Tibial artery (tissue), 4 donors: Measurements from ENCODE around the gene ARHGEF7.

Experiments
- DNase-seq, 2 donors: peaks; one replicate each; pipeline ENCODE4 v3.0.0-alpha.2; 2019
- H3K27ac ChIP-seq, 2 donors: fragments of 200-600 bp; sonication (generic) in 1 of 2; 1 replicate in 1 of 2; 2 replicates in 1 of 2; pipeline ENCODE4 v1.5.1; 2018 to 2019; ENCODE audit warnings: mild to moderate bottlenecking in 1 of 2
- H3K27me3 ChIP-seq, 2 donors: fragments of 200-600 bp; sonication (generic) in 1 of 2; one replicate each; pipeline versions ENCODE4 v1.5.1 to v1.6.0; 2016 to 2019
- H3K36me3 ChIP-seq, 3 donors: fragments of 200-600 bp; sonication (generic) in 2 of 3; one replicate each; pipeline ENCODE4 v1.5.1; 2016 to 2019; ENCODE audit warnings: mild to moderate bottlenecking in 2 of 3
- H3K4me1 ChIP-seq, 4 donors: fragments of 200-600 bp; sonication (generic) in 2 of 4; 1 replicate in 3 of 4; 2 replicates in 1 of 4; pipeline ENCODE4 v1.5.1; 2016 to 2019
- H3K4me3 ChIP-seq, 2 donors: fragments of 200-600 bp; sonication (generic) in 1 of 2; 1 replicate in 1 of 2; 2 replicates in 1 of 2; pipeline ENCODE4 v1.5.1; 2018 to 2019; ENCODE audit warnings: mild to moderate bottlenecking in 2 of 2
- H3K9me3 ChIP-seq, 3 donors: fragments of 200-600 bp; sonication (generic) in 1 of 3; one replicate each; pipeline ENCODE4 v1.5.1; 2016 to 2019
- intact Hi-C: fragments of 100-400 bp; cut with DNase I; formaldehyde crosslinking; loops from one replicate; pipeline ENCODE4 v1.15.0; 2023; ENCODE audit warnings: low total_unique reads
- TF ChIP-seq, protein P1 (sequence below), 2 experiments: fragments of 200-600 bp in 1 of 2; fragments of 450-650 bp in 1 of 2; IDR thresholded peaks; one replicate each; pipeline ENCODE4 v1.5.1; 2017 to 2019; ENCODE audit warnings: antibody characterized with exemption in 2 of 2, mild to moderate bottlenecking in 1 of 2, moderate library complexity in 1 of 2

Gene ARHGEF7

DNA sequence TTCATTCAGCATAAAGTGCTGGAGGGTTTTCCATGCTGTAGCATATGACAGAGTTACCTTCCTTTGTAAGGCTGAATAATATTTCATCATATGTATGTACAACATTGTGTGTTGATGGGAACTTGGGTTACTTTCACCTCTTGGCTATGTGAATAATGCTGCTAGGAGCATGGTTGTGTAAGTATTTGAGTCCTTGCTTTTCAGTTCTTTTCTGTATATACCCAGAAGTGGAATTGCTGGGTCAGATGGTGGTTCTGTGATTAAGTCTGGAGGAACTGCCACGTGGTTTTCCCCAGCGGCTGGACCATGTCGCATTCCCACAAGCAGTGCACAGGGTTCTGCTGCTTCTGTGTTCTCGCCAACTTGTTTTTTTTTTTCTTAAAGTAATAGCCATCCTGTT is 104.2 kb downstream of the ARHGEF7 start:
- H3K36me3 ChIP-seq: no peaks in the 10 kb centered on the region
- H3K27ac ChIP-seq: peak overlapping the region; percentile 73 to 76
- TF ChIP-seq, protein P1, sequence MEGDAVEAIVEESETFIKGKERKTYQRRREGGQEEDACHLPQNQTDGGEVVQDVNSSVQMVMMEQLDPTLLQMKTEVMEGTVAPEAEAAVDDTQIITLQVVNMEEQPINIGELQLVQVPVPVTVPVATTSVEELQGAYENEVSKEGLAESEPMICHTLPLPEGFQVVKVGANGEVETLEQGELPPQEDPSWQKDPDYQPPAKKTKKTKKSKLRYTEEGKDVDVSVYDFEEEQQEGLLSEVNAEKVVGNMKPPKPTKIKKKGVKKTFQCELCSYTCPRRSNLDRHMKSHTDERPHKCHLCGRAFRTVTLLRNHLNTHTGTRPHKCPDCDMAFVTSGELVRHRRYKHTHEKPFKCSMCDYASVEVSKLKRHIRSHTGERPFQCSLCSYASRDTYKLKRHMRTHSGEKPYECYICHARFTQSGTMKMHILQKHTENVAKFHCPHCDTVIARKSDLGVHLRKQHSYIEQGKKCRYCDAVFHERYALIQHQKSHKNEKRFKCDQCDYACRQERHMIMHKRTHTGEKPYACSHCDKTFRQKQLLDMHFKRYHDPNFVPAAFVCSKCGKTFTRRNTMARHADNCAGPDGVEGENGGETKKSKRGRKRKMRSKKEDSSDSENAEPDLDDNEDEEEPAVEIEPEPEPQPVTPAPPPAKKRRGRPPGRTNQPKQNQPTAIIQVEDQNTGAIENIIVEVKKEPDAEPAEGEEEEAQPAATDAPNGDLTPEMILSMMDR (IDR thresholded peaks at IDR 0.05): no peak
- H3K9me3 ChIP-seq: no peaks in the 10 kb centered on the region
- no peaks in the 10 kb centered on the region for H3K27me3 ChIP-seq
- H3K4me1 ChIP-seq: peaks cover 0 to 91% (median 48%) of the 10 kb centered on the region in 4 donors
- DNase-seq: peak; percentile 67 to 90
- no peak overlapping the region for H3K4me3 ChIP-seq
- intact Hi-C loops: loop anchor here (5.0 kb wide), 2 partner anchors 67 to 102 kb away; partner anchors contain the start of gene ARHGEF7

DNA sequence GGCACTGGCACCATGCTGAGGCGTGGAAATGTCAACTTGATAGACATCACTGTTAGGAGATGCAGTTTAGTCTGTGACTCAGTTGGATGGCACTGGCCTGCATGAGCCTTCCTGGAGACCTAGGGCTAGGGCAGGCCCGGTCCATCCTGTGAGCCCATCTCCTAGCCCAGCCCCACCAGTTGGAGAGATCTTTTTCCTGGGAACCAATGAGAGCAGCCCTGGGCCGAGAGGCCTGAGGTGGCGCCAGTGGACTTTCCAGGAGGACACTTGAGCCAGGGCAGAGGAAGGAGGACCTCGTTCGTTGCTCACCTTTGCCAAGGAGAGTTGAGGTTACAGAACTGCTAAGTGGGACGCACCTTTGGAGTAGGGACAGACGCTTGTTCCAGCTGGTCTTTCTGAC is 104.8 kb downstream of the ARHGEF7 start:
- TF ChIP-seq, protein P1 (IDR thresholded peaks at IDR 0.05): no peak
- intact Hi-C loops: loop anchor here (5.0 to 10.0 kb wide), 4 partner anchors 55 to 153 kb away; partner anchors contain the start of gene ARHGEF7
- Histone ChIP-seq H3K27me3 (no peaks in the 10 kb centered on the region), H3K4me3 (no peak overlapping the region), H3K27ac (peak overlapping the region; percentile 68 to 76), H3K9me3 (no peaks in the 10 kb centered on the region), H3K4me1 (peaks cover 0 to 91% (median 47%) of the 10 kb centered on the region in 4 donors), H3K36me3 (no peaks in the 10 kb centered on the region)
- DNase-seq: no peak

DNA sequence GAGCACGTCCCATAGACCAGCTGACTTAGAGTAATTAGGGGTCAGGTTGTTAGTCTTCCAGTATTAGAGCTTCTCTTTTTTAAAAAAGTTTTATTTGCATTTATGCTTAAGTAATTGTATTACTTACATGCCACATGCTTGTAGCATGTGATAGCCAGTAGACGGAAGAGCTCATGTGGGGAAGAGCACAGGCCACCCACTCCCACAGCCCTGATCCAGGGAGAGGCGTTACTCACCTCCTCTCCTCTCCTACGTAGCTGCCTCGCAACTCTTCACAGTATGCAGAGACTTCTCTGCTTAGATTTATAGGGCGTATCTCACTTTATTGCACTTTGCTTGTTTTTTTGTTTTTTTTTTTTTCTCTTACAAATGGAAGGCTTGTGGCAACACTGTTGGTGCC is 110.1 kb downstream of the ARHGEF7 start:
- Histone ChIP-seq H3K9me3 (no peaks in the 10 kb centered on the region), H3K4me3 (no peak overlapping the region), H3K4me1 (peaks cover 0 to 93% (median 23%) of the 10 kb centered on the region in 4 donors), H3K27me3 (no peaks in the 10 kb centered on the region), H3K27ac (peak overlapping the region in 1 of 2 donors; percentile 47), H3K36me3 (peaks cover 0 to 12% (median 0%) of the 10 kb centered on the region in 3 donors)
- intact Hi-C loops: loop anchor here (10.0 kb wide), 1 partner anchor 50 kb away; no protein-coding TSS in a partner anchor
- TF ChIP-seq, protein P1 (IDR thresholded peaks at IDR 0.05): no peak
- no peak for DNase-seq

DNA sequence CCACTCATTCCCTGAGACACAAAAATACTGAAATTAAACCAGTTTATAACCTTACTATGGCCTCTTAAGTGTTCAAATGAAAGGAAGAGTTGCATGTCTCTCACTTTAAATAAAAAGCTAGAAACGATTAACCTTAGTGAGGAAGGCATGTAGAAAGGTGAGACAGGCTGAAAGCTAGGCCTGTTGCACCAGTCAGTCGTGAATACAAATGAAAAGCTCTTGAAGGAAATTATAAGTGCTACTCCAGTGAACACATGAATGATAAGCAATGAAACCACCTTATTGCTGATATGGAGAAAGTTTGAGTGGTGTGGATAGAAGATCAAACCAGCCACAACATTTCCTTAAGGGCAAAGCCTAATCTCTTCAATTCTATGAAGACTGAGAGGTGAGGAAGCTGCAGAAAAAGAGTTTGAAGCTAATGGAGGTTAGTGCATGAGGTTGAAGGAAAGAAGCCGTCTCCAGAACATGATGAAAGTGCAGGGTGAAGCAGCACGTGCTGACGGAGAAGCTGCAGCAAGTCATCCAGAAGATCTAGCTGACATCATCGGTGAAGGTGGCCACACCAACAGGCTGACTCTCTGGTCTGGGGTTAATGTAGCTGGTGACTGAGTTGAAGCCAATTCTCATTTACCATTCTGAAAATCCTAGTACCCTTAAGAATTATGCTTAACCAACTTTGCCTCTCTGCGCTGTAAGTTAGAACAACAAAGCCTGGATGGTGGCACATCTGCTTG is 110.9 kb downstream of the ARHGEF7 start:
- H3K9me3 ChIP-seq: no peaks in the 10 kb centered on the region
- no peak for DNase-seq
- H3K36me3 ChIP-seq: peaks cover 0 to 12% (median 0%) of the 10 kb centered on the region in 3 donors
- no peak overlapping the region for H3K27ac ChIP-seq
- no peaks in the 10 kb centered on the region for H3K27me3 ChIP-seq
- H3K4me3 ChIP-seq: no peak overlapping the region
- TF ChIP-seq, protein P1 (IDR thresholded peaks at IDR 0.05): no peak
- intact Hi-C loops: loop anchor here (10.0 kb wide), 1 partner anchor 49 kb away; no protein-coding TSS in a partner anchor
- peaks cover 0 to 93% (median 22%) of the 10 kb centered on the region in 4 donors for H3K4me1 ChIP-seq

DNA sequence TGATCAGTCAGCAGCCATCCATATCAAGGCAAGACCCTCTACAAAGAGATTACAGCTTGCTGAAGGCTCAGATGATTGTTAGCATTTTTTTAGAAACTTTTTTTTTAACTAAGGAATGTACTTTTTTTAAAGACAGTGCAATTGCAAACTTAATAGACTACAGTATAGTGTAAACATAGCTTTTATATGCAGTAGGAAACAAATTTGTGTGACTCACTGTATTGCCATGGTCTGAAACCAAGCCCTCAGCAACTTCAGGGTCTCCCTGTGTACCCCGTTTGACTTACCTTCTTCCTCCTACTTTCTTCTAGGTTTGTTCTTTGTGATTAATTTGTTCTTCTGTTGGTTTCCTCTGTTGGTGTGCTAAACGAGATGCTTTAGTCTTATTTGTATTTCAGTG is 112.3 kb downstream of the ARHGEF7 start:
- no peaks in the 10 kb centered on the region for H3K27me3 ChIP-seq
- intact Hi-C loops: loop anchor here (10.0 kb wide), 1 partner anchor 47 kb away; no protein-coding TSS in a partner anchor
- H3K4me3 ChIP-seq: no peak overlapping the region
- H3K36me3 ChIP-seq: peaks cover 0 to 12% (median 0%) of the 10 kb centered on the region in 3 donors
- peaks cover 0 to 94% (median 25%) of the 10 kb centered on the region in 4 donors for H3K4me1 ChIP-seq
- DNase-seq: no peak
- TF ChIP-seq, protein P1 (IDR thresholded peaks at IDR 0.05): no peak
- H3K9me3 ChIP-seq: no peaks in the 10 kb centered on the region
- H3K27ac ChIP-seq: peak overlapping the region in 1 of 2 donors; percentile 64
